B cell (primary cell): ENCODE measurements around the gene OPN5. TPM values are rescaled to one million over a fixed set of nuclear protein-coding genes. Genes with fewer than 3 reads are reported as not detected.

Experiments
- ATAC-seq: fragments of 200-7000 bp; cut with Tn5 transposase; one replicate; pipeline ENCODE4 v1.10.0; 2021; ENCODE audit warnings: low read depth, mild to moderate bottlenecking, moderate number of reproducible peaks, moderate library complexity
- CTCF ChIA-PET: fragments of 350-600 bp; sonication (Branson Sonifier 250); formaldehyde crosslinking; loops from one replicate; lab custom pipeline; 2021; ENCODE audit warnings: antibody characterized with exemption, inconsistent platforms; lab: Charles Lee
- POLR2A ChIA-PET: fragments of 350-600 bp; sonication (Branson Sonifier 250); formaldehyde crosslinking; loops from one replicate; lab custom pipeline; 2021; ENCODE audit warnings: antibody characterized with exemption; lab: Charles Lee
- DNase-seq: peaks from one replicate; pipeline ENCODE4 v3.0.0; 2013
- H2AFZ ChIP-seq: 2 replicates; pipeline ENCODE4 v1.6.1; 2012; ENCODE audit warnings: mild to moderate bottlenecking, low read depth, low read length; ENCODE audit not compliant: insufficient read depth, poor library complexity, severe bottlenecking
- H3K27ac ChIP-seq, 2 donors: 1 replicate in 1 of 2; 2 replicates in 1 of 2; pipeline ENCODE4 v1.5.1; 2012 to 2013; ENCODE audit warnings: low read length in 2 of 2, mild to moderate bottlenecking in 2 of 2, moderate library complexity in 1 of 2
- H3K27me3 ChIP-seq, 4 experiments: fragments of 200-600 bp in 1 of 4; sonication (generic) in 1 of 4; replicated peaks in 1 of 4; 1 replicate in 2 of 4; 2 replicates in 2 of 4; pipeline versions ENCODE4 v1.6.1 to v1.7.0; 2013 to 2016; ENCODE audit warnings: low read length in 3 of 4, mild to moderate bottlenecking in 2 of 4, mixed read lengths in 1 of 4, moderate library complexity in 1 of 4; ENCODE audit not compliant: insufficient read depth in 4 of 4, control insufficient read depth in 3 of 4; ENCODE audit errors: control extremely low read depth in 1 of 4
- H3K36me3 ChIP-seq, 2 experiments: replicated peaks in 1 of 2; 1 replicate in 1 of 2; 2 replicates in 1 of 2; pipeline versions ENCODE4 v1.6.1 to v1.7.1; 2013; ENCODE audit warnings: low read length in 1 of 2; ENCODE audit not compliant: insufficient read depth in 2 of 2, control insufficient read depth in 1 of 2; ENCODE audit errors: control extremely low read depth in 1 of 2, extremely low read depth in 1 of 2
- H3K4me1 ChIP-seq, 2 donors: fragments of 200-600 bp in 1 of 2; sonication (generic) in 1 of 2; 1 replicate in 1 of 2; 2 replicates in 1 of 2; pipeline versions ENCODE4 v1.5.1 to v1.6.1; 2013 to 2017; ENCODE audit warnings: low read length in 2 of 2; ENCODE audit not compliant: control insufficient read depth in 2 of 2, insufficient read depth in 2 of 2
- H3K4me2 ChIP-seq: replicated peaks from 2 replicates; pipeline ENCODE3; 2012; ENCODE audit warnings: mild to moderate bottlenecking, low read depth, low read length; ENCODE audit not compliant: poor library complexity, severe bottlenecking
- H3K4me3 ChIP-seq, 5 experiments: fragments of 200-600 bp in 1 of 5; sonication (generic) in 1 of 5; 1 replicate in 3 of 5; 2 replicates in 2 of 5; pipeline versions ENCODE4 v1.5.1 to v1.7.0; 2011 to 2016; ENCODE audit warnings: low read length in 4 of 5, mild to moderate bottlenecking in 4 of 5, low read depth in 2 of 5, control low read depth in 1 of 5, moderate library complexity in 1 of 5; ENCODE audit not compliant: insufficient read depth in 1 of 5; ENCODE audit errors: control extremely low read depth in 1 of 5, extremely low read depth in 1 of 5
- H3K79me2 ChIP-seq: fragments of 200-600 bp; sonication (generic); one replicate; pipeline ENCODE4 v1.6.0; 2016; ENCODE audit warnings: low read length; ENCODE audit not compliant: control insufficient read depth, insufficient read depth
- H3K9ac ChIP-seq: fragments of 200-600 bp; sonication (generic); 2 replicates; pipeline ENCODE4 v1.6.1; 2017; ENCODE audit warnings: mild to moderate bottlenecking, low read length, moderate library complexity
- H3K9me3 ChIP-seq, 3 donors: one replicate each; pipeline versions ENCODE4 v1.6.1 to v1.7.1; 2013; ENCODE audit warnings: low read length in 2 of 3; ENCODE audit not compliant: control insufficient read depth in 2 of 3, insufficient read depth in 1 of 3; ENCODE audit errors: control extremely low read depth in 1 of 3
- H4K20me1 ChIP-seq: 2 replicates; pipeline ENCODE4 v1.6.0; 2012; ENCODE audit warnings: mild to moderate bottlenecking, low read length; ENCODE audit not compliant: insufficient read depth, control insufficient read depth, poor library complexity, severe bottlenecking
- H3K27ac Mint-ChIP-seq: one replicate; pipeline ENCODE4 v1.8.0; 2021; ENCODE audit warnings: mixed read lengths
- H3K27me3 Mint-ChIP-seq: one replicate; pipeline ENCODE4 v1.8.0; 2021; ENCODE audit warnings: mixed read lengths
- H3K4me1 Mint-ChIP-seq: one replicate; pipeline ENCODE4 v1.8.0; 2021; ENCODE audit warnings: mixed read lengths
- H3K4me3 Mint-ChIP-seq: one replicate; pipeline ENCODE4 v1.8.0; 2021; ENCODE audit warnings: mixed read lengths
- H3K9me3 Mint-ChIP-seq: one replicate; pipeline ENCODE4 v1.8.0; 2022; ENCODE audit warnings: mixed read lengths; ENCODE audit not compliant: insufficient read depth
- EZH2 ChIP-seq: IDR thresholded peaks from 2 replicates; pipeline ENCODE4 v1.6.1; 2012; ENCODE audit warnings: borderline replicate concordance, low read depth, mild to moderate bottlenecking, moderate library complexity, low read length; ENCODE audit not compliant: insufficient read depth, poor library complexity, severe bottlenecking
- WGBS: methylation state at CpG from one replicate; pipeline ENCODE4 v1.1.5; 2013; ENCODE audit warnings: missing lambda C conversion rate; ENCODE audit not compliant: insufficient coverage; 5-methylcytosine and 5-hydroxymethylcytosine counted together
- intact Hi-C: fragments of 100-400 bp; cut with micrococcal nuclease; formaldehyde crosslinking; loops from one replicate; pipeline ENCODE4 v1.10.0; 2022
- polyA plus RNA-seq: library from polyadenylated mRNA; depleted of rRNA; stranded (reverse); fragments of >200 nt; gene quantifications from 2 replicates; pipeline ENCODE4 v1.2.3, GENCODE V29; 2012
- total RNA-seq, 2 donors: library from RNA; stranded (reverse); fragments of 120-200 nt in 1 of 2; gene quantifications; 1 replicate in 1 of 2; 2 replicates in 1 of 2; pipeline versions ENCODE4 v1.2.3 to v1.2.4, GENCODE V29; 2013 to 2022
- TF ChIP-seq, protein P1 (sequence below): fragments of 200-600 bp; IDR thresholded peaks from one replicate; pipeline ENCODE4 v1.8.0; 2022; ENCODE audit warnings: antibody characterized with exemption, mild to moderate bottlenecking

Gene OPN5
- total and polyA plus RNA-seq, 2 donors (not counting 1 experiment from before 2014, with no cell fraction given), result not detected

DNA sequence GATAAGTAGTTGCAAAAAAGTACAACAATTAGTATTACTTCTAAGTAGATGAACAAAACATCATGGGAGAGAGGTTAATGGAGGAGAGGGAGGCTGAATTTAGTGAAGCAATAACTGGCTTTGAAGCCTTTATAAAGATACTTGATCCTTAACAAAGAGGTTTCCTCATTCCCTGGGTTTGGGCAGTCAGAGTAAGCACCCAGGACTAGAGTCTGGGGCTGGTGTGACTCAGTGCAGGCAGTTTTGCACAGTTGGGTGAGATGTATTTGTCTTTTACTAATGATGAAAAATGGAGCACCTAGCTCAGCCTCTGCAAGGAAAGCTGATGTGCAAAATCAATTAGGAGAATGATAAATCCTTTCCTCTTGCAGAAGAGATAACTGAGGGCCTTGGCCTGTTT is 11.8 kb upstream of the OPN5 start:
- Histone ChIP-seq H3K4me2 (no peak overlapping the region), H2AFZ (no peak overlapping the region), H3K27me3 (no peaks in the 10 kb centered on the region), H3K9me3 (no peaks in the 10 kb centered on the region), H3K27ac (no peak overlapping the region), H3K4me1 (no peaks in the 10 kb centered on the region), H3K36me3 (no peaks in the 10 kb centered on the region), H3K4me3 (no peak overlapping the region), H3K79me2 (no peaks in the 10 kb centered on the region), H3K9ac (no peak overlapping the region), H4K20me1 (no peaks in the 10 kb centered on the region)
- CTCF ChIA-PET, result no interaction called here
- H3K27ac Mint-ChIP-seq, result no peak overlapping the region
- H3K4me3 Mint-ChIP-seq, result no peak overlapping the region
- peaks cover 2% of the 10 kb centered on the region for H3K9me3 Mint-ChIP-seq
- H3K27me3 Mint-ChIP-seq, result peaks cover 4% of the 10 kb centered on the region
- DNase-seq (no peak), ATAC-seq (no peak)
- POLR2A ChIA-PET, result no interaction called here
- TF ChIP-seq, protein P1, sequence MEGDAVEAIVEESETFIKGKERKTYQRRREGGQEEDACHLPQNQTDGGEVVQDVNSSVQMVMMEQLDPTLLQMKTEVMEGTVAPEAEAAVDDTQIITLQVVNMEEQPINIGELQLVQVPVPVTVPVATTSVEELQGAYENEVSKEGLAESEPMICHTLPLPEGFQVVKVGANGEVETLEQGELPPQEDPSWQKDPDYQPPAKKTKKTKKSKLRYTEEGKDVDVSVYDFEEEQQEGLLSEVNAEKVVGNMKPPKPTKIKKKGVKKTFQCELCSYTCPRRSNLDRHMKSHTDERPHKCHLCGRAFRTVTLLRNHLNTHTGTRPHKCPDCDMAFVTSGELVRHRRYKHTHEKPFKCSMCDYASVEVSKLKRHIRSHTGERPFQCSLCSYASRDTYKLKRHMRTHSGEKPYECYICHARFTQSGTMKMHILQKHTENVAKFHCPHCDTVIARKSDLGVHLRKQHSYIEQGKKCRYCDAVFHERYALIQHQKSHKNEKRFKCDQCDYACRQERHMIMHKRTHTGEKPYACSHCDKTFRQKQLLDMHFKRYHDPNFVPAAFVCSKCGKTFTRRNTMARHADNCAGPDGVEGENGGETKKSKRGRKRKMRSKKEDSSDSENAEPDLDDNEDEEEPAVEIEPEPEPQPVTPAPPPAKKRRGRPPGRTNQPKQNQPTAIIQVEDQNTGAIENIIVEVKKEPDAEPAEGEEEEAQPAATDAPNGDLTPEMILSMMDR, result no peak
- no peak for TF ChIP-seq EZH2
- intact Hi-C loops, result no loop called here
- no peaks in the 10 kb centered on the region for H3K4me1 Mint-ChIP-seq

DNA sequence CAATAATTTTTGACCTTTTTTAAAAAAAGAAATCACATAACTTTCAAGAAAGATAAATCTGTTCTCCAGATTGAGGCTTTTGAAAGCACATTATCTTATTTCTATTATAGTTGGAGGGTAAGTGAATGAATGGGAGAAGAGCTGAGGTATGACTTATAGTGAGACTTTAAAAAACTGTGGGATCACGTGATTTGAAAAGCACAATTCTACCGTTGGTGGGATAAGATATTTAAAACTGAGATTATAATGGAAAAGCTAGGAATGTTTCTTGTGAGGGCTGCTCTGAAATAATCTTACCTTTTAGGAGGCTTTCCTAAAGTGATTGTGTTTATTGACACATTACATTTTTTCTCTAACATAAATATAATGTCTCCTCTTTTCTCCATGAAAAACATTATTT is 9.5 kb upstream of the OPN5 start:
- H3K4me1 ChIP-seq, result no peaks in the 10 kb centered on the region
- H3K27me3 Mint-ChIP-seq, result peaks cover 7% of the 10 kb centered on the region
- no peak overlapping the region for H3K9ac ChIP-seq
- H3K27me3 ChIP-seq, result no peaks in the 10 kb centered on the region
- H3K27ac Mint-ChIP-seq, result no peak overlapping the region
- TF ChIP-seq, protein P1, result no peak
- ATAC-seq (no peak), DNase-seq (no peak)
- H3K9me3 Mint-ChIP-seq, result no peaks in the 10 kb centered on the region
- H3K27ac ChIP-seq, result no peak overlapping the region
- intact Hi-C loops, result no loop called here
- H3K4me2 ChIP-seq, result no peak overlapping the region
- no peaks in the 10 kb centered on the region for H3K9me3 ChIP-seq
- no peaks in the 10 kb centered on the region for H3K79me2 ChIP-seq
- 100% methylated on average over 1 of the region's 2 CpGs for WGBS
- H2AFZ ChIP-seq, result no peak overlapping the region
- POLR2A ChIA-PET, result no interaction called here
- no peak overlapping the region for H3K4me3 Mint-ChIP-seq
- no peaks in the 10 kb centered on the region for H3K4me1 Mint-ChIP-seq
- CTCF ChIA-PET, result interaction anchor here (1.1 to 2.1 kb wide), 2 partner anchors 15 to 359 kb away, joined by 3 to 6 read pairs; no protein-coding TSS in a partner anchor
- H3K36me3 ChIP-seq, result no peaks in the 10 kb centered on the region
- no peaks in the 10 kb centered on the region for H4K20me1 ChIP-seq
- H3K4me3 ChIP-seq, result no peak overlapping the region
